Adipose tissue (tissue), 3 donors: ENCODE measurements around the gene KPNA5. TPM values are rescaled to one million over a fixed set of nuclear protein-coding genes. Genes with fewer than 3 reads are reported as not detected.
"Not testable (repeated sequence)": the region's sequence is repeated elsewhere in the genome, so short reads cannot be mapped to it uniquely, and the experiment has no call there.

Experiments used
- H3K27ac ChIP-seq: one replicate; pipeline ENCODE4 v1.5.1; 2013; ENCODE audit warnings: low read depth, low read length
- WGBS, 3 donors: extraction: QIAGEN DNeasy Blood & Tissue Kit; methylation state at CpG; one replicate each; pipeline ENCODE4 v1.1.7; 2013; 5-methylcytosine and 5-hydroxymethylcytosine counted together
- polyA plus RNA-seq, 3 donors: library from polyadenylated mRNA; stranded (reverse); fragments of 200-250 nt; gene quantifications; one replicate each; pipeline ENCODE4 v1.2.3, GENCODE V29; 2013
- donor health status: healthy with polysubstance abuse.
- donor health status: Bipolar disorder and iron deficiency.
- donor health status: healthy.

KPNA5 gene
- polyA plus RNA-seq, 3 donors, result 1.0 to 4.7 (median 4.4) TPM

DNA sequence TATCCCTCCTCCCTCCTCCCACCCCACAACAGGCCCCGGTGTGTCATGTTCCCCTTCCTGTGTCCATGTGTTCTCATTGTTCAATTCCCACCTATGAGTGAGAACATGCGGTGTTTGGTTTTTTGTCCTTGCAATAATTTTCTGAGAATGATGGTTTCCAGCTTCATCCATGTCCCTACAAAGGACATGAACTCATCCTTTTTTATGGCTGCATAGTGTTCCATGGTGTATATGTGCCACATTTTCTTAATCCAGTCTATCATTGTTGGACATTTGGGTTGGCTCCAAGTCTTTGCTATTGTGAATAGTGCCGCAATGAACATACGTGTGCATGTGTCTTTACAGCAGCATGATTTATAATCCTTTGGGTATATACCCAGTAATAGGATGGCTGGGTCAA lies 11.9 kb downstream of the KPNA5 start:
- not testable (repeated sequence) for H3K27ac ChIP-seq
- WGBS, 3 donors, result 94 to 97% (median 95%) methylated on average over 2 of the region's 4 CpGs

DNA sequence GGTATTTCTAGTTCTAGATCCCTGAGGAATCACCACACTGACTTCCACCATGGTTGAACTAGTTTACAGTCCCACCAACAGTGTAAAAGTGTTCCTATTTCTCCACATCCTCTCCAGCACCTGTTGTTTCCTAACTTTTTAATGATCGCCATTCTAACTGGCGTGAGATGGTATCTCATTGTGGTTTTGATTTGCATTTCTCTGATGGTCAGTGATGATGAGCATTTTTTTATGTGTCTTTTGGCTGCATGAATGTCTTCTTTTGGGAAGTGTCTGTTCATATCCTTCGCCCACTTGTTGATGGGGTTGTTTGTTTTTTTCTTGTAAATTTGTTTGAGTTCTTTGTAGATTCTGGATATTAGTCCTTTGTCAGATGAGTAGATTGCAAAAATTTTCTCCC lies 12.3 kb downstream of the KPNA5 start:
- H3K27ac ChIP-seq, result not testable (repeated sequence)
- WGBS, 3 donors, result 89 to 100% (median 96%) methylated on average over 1 to 2 of the region's 3 CpGs

DNA sequence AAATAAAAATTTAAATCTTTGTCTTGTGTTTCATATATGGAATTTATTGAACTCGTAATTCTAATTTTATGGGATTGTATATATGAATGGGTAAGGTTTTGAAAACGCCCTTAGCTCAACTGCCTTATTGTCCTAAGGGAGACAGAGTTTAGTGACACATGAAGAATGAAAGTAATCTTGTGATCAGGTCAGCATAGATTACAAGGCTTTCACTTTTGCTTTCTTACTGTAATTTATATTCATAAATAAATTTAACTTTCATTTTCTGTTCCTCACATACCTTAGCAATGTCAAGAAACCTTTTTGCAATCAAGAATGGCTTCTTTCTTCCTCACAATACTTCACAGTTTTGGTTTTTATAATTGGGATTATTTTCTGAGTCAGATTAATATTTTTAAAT lies 14.4 kb downstream of the KPNA5 start:
- WGBS, 3 donors, result 85 to 90% (median 85%) methylated on average over 2 of the region's 2 CpGs
- H3K27ac ChIP-seq, result no peak overlapping the region

DNA sequence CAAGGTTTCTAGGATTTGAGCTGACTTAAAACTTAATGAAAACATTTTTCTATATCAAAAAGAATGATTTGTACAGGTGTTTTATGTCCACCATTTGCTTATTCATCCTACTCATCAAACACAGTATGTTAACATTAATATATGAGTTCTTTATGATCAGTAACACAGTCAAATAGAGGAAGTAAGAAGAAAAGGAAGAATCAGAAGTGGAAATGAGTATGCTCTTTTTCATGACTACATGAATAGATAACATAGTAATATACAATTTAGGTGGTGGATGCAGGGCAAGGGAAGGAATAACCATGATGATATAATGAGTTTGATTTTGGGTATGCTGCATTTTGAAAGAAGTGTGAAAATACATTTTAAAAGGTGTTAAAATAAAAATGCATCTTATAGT lies 16.5 kb downstream of the KPNA5 start:
- no peak overlapping the region for H3K27ac ChIP-seq

DNA sequence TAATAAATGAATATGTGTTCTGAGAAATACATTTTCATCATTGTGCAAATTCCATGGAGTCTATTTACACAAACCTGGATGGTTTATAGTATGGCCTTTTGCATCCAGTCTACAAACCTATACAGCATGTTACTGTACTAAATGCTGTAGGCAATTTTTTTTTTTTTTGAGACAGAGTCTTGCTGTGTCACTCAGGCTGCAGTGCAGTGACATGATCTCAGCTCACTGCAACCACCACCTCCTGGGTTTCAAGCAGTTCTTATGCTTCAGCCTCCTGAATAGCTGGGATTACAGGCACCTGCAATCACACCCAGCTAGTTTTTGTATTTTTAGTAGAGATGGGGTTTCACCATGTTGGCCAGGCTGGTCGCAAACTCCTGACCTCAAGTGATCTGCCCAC lies 22.9 kb downstream of the KPNA5 start:
- not testable (repeated sequence) for H3K27ac ChIP-seq
- 95 to 100% (median 100%) methylated on average over 1 of the region's 1 CpG for WGBS, 3 donors

DNA sequence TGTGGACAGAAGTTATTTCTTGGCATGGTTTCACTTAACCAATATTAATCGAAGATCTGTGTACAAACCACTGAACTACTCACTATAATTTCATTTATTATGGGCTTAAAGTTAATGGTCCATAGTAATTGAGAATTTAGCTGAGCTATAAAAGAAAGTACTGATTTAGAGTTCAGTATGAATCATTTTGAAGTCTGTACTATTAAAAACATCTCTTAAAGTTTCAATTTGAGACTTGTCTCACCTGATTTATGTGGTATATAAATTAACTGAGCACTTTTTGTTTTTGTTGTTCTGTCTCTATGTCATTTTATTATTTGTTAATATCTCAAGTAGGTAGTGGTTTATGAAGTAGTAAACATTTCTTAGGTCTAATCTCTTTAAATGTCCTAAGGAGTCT lies 24.9 kb downstream of the KPNA5 start:
- no peak overlapping the region for H3K27ac ChIP-seq
- 74 to 92% (median 90%) methylated on average over 1 of the region's 1 CpG for WGBS, 3 donors

DNA sequence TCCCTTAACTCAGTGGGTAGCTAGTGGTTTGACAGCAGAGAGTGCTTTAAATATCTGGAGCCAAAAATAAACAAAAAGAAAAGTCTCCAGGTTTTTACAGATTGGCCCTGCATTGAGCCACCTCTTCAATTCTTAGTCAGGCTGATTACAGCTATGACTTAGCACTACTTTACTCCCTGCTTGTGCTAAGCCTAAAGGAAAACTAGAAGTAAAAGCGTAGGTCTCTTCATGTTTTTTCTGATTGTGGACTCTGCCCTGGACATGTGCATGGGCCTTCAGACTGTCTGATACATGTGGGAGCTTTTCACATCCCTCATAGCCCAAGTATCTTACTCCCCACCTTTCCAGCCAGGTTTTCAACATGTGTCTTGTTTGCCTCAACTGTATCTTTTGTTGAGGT lies 33.3 kb downstream of the KPNA5 start:
- no peak overlapping the region for H3K27ac ChIP-seq
- 94 to 100% (median 96%) methylated on average over 1 of the region's 1 CpG for WGBS, 3 donors

DNA sequence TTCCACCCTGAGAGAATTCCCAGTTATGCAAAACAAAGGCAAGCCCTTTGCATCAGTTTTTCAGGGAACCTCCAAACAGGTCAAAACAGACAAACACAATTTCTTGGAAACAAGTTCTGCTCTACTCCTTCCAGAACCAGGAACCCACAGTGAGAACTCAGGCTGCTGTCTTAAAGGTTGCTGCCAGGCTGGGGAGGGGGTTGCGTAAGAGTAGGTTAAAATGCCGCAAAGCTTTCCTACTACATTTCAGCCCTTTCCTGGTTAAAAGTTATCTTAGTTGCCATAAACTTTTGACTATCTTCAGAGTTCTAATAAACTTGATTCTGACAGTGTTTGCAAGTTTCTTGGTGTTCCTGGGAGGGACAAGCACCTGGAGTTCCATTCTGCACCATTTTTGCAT lies 33.8 kb downstream of the KPNA5 start:
- no peak overlapping the region for H3K27ac ChIP-seq
- 78 to 98% (median 78%) methylated on average over 2 of the region's 2 CpGs for WGBS, 3 donors

DNA sequence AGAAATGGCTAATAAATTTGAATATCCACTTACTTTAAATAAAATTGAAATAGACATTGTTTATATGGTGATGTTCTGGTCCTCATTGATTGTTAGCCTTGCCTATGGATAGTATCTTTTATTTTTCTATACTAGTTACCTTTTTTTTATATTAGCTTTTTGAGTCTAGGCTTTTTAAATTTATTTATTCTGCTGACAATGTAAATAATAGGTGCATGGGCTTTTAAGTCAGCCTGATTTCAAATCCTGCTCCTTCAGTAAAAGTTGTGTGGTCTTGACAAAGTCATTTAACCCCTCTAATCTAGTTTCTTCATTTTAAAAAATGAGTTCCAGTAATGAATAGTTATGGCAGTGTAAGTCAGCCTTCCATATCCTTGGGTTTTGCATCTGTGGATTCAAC lies 45.9 kb downstream of the KPNA5 start:
- no peak overlapping the region for H3K27ac ChIP-seq

DNA sequence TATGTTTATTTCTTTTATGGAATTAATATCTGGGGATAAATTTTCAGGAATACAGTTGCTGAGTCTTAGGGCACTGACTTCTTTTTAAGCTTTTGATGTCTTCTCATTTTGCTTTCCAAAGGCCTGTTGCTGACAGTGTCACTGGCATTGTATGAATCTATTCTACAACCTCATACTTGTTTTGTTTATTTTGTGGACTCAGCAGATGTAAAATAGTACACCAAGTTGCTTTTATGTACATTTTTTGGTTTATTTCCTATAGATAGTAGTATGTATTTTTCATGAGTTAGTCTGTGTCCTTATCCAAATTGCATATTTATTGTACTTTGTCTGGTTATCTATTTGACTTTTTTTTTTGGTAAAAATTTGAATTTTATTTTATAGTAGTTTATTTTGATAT lies 49.5 kb downstream of the KPNA5 start:
- H3K27ac ChIP-seq, result no peak overlapping the region

DNA sequence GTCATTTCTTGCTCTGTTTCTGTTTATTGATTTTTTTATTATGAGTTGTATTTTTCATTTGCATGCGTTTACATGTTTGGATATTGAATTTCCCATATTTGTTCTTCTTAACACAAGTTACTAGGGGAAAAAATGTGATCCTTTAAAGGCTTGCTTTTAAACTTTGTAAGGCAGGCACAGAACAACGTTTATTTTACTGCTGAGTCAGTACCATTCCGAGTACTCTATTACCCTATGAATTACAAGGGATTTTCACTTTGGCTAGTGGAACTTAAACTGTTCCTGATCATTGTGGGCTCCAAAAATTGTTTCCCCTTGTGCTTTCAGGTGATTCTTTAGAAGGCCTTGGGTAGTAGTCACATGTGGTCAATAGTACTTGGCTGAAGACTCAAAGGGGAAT lies 56.0 kb downstream of the KPNA5 start:
- WGBS, 3 donors, result 95 to 98% (median 98%) methylated on average over 3 of the region's 3 CpGs
- H3K27ac ChIP-seq, result no peak overlapping the region

DNA sequence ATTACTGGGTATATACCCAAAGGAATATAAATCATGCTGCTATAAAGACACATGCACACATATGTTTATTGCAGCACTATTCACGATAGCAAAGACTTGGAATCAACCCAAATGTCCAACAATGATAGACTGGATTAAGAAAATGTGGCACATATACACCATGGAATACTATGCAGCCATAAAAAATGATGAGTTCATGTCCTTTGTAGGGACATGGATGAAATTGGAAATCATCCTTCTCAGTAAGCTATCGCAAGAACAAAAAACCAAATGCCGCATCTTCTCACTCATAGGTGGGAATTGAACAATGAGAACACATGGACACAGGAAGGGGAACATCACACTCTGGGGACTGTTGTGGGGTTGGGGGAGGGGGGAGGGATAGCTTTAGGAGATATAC lies 59.5 kb downstream of the KPNA5 start:
- WGBS, 3 donors, result 89 to 94% (median 93%) methylated on average over 3 of the region's 3 CpGs
- not testable (repeated sequence) for H3K27ac ChIP-seq

DNA sequence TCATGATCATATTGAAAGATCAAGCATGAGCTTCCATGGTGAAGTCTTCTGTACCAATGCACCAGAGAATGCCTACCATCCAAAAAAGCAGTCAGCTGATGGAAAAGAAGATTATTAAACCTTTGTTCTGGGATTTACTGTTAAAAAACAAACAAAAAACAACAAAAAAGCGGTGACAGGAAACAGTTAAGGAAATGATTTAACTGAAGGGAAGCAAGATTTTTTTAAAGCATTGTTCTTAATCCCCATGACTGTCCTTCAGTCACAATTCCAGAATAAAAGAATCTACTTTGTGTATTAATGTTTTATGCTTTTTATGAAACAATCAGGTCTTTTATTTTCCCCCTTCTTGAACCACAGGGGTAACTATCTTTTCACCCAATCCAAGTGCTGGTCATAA lies 60.6 kb downstream of the KPNA5 start:
- WGBS, 3 donors, result 45 to 86% (median 54%) methylated on average over 1 of the region's 1 CpG

DNA sequence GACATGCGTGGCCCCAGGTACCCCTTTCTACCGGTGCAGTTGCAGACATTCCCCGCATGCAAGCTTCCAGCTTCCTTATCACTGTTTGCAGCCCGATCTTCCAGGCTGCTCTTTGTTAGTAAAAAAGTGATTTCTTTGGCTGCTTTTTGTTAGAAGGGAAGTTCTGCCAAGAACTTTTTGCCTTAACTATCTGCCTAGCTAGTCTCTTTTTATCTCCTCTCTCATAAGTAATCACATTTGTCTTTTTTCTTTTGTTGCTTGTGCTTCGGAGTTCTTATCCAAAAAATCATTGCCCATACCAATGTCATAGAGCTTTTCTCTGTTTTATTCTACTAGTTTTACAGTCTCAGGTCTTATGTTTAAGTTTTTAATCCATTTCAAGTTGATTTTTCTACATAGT lies 64.2 kb downstream of the KPNA5 start:
- WGBS, 3 donors, result 70 to 83% (median 78%) methylated on average over 5 of the region's 5 CpGs
- no peak overlapping the region for H3K27ac ChIP-seq

More for the DNA sequence above, 60.6 kb downstream of the KPNA5 start:
- H3K27ac ChIP-seq, result no peak overlapping the region

DNA sequence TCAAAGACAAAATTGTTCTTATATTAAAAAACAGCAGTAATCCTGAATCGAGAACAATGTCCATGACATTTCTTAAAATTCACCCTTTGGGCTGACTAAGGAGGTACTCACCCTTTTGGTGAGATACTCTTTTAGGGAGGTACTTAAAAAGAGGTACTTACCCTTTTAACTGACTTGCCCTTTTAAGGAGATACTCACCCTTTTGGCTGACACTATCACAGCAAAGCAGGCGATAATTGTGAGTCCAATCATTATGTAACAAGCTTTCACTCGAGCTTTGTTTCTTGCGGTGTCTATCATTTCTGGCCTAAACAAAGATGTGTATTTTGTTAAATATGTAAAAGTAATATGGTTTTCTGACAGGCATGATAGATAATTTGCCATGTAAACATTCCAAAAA lies 80.8 kb downstream of the KPNA5 start:
- H3K27ac ChIP-seq, result no peak overlapping the region
- WGBS, 3 donors, result 64 to 75% (median 66%) methylated on average over 4 of the region's 4 CpGs

DNA sequence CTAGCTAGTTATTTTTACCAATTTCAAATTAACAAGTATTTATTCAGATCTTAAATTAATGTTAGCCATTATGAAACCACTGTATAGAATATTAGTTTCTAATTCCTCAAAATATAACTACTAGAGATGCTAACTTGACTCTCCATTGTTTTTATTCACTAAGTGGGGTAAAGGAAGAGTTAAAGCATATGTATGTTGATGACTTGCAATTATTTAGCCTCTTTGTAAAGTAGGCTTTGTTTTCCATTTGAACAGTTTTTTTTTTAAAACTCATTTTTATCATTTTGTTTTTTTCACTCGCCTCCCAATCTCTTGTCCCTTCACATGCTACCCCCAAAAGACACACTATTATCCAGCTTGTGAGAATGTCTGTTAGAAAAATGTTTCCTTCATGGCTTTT lies 81.2 kb downstream of the KPNA5 start:
- H3K27ac ChIP-seq, result no peak overlapping the region
- 83 to 95% (median 90%) methylated on average over 1 of the region's 1 CpG for WGBS, 3 donors

DNA sequence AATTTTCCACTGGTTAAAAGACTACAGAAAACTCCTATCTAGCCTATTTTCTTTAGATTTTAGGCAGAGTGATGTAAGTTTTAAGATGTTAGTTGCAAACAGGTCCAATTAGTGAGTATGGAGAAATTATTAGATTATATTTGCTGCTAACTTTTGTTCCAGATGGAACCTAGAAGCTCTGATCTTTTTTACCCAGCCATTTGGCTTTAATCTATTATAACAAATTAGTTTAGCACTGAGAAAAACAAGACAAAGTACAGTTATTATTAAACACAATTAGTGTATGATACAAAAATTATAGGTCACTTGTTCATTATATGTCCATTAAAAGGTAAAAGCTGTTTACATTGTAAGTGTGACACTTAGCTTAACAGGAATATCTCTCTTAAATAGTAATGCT lies 82.0 kb downstream of the KPNA5 start:
- no peak overlapping the region for H3K27ac ChIP-seq

DNA sequence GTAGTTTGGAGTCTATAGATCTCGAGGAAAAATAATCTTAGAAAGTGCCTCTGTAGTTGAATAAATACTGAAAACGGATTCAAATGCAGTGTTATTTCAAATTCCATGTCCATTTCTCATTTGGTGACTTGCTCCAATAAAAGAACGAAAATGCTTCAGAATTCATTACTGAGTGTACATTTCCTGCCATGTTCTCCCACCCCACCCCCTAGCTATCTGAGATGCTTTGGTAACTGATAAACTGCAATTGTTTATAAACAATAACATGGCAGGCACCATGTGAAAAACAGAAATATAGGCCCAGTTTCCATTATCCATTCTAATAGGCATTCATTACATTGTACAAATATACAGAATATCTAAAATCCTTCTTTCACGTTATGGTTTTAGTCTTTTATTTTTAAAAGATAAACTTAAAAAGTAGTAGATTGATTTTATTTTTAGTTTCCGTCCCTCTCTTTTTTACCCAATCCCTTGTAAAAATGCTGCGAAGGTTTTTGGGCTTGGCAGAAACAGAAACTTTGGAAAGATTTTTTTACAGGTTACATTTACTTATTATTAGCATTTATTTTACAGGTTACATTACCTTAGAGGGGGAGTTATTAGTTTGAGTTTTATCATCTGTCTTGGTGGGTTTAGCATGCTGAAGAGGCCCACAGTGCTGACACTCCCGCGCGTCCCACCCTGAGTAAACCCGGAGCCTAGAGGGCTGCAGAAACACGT lies 83.1 kb downstream of the KPNA5 start:
- WGBS, 3 donors, result 81 to 84% (median 83%) methylated on average over 11 of the region's 11 CpGs
- H3K27ac ChIP-seq, result no peak overlapping the region

DNA sequence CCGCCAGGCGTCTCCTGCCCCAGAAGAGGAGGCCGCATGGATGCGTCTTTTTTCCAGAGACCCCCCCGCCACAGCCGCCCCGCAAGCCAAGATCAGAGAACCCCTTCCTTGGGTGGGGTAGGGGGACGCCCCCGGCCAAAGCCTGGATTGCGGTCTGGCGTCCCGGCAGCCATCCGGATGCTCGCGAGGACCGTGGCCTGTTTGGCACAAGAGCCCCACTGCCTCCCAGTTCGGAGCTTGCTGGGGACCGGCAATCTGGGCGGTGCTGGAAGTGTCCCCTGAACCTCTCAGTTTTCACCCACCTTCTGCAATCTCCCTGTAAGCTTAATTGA lies 83.6 kb downstream of the KPNA5 start:
- 29 to 37% (median 34%) methylated on average over 19 of the region's 19 CpGs for WGBS, 3 donors
- no peak overlapping the region for H3K27ac ChIP-seq

DNA sequence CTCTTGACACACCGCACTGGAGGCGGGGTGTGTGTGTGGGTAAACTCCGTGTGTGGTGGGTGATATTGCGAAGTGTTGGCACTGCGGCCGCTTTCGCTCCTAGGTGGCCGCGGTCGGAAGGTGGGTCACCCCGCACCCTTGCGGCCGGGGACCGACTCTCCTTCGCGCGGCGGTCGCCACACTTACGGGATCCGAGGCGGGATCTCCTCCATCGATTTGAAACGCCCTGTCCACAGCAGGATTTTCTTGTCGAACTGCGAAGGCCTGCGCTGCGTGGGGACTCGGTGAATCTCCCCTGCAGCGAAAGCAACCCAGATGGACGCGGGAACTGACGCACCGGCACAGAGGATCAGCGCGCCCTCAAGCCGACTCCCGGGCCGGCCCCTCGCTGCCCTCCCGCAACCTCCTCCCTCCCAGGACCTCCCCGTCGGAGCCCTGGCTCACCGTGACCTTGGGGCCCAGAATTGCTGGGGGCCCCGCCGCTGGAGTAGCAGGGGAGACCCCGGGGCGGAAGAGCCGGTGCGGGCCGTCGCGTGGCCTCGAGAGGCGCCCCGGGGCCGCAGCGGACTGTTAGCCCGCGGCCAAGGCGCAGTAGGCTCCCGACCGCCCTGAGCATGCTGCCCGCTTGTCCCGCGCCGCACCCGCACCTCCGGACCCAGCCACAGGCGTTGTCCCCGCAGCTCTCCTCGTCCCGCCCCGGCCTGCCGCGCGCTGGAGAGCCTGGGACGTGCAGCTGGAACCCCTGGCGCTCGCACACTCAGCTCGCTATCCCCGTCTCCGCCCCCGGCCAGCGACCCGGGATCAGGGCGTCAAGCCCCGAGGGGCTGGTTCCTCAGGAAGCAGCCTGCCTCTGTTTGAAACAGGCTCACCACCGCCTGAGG lies 84.2 kb downstream of the KPNA5 start, which contains the start of gene FAM162B:
FAM162B (minus strand) TSS at position 759 of the 881 bp plus-strand sequence; CDS start at position 616, 143 bp downstream.
- no peak within 1 kb of the TSS for H3K27ac ChIP-seq
- WGBS, 3 donors, result 1 to 2% (median 1%) methylated on average over 89 of the region's 89 CpGs
